Cortex of kidney (tissue), 1 donor: ENCODE results near the gene AFMID.
"Not testable (repeated sequence)": the region's sequence is repeated elsewhere in the genome, so short reads cannot be mapped to it uniquely, and the experiment has no call there.

Experiments used
- DNase-seq: peaks from one replicate; lab custom pipeline; 2025; lab: John Stamatoyannopoulos, UW

The AFMID gene

GRCh38 chr17:78238823-78239488 lies 51.8 kb downstream of the AFMID start:
- DNase-seq: no peak

GRCh38 chr17:78239489-78239931 lies 52.3 kb downstream of the AFMID start:
- DNase-seq: no peak

- no peak for DNase-seq
Measured at GRCh38 chr17:78240012-78240655, 53.0 kb downstream of the AFMID start.

- no peak for DNase-seq
Measured at GRCh38 chr17:78240839-78241238, 53.7 kb downstream of the AFMID start.

GRCh38 chr17:78241277-78242023 lies 54.3 kb downstream of the AFMID start:
- DNase-seq: no peak

GRCh38 chr17:78242024-78242742 lies 55.0 kb downstream of the AFMID start:
- DNase-seq: no peak

- no peak for DNase-seq
Measured at GRCh38 chr17:78247304-78247703, 60.1 kb downstream of the AFMID start.

- DNase-seq: no peak
Measured at GRCh38 chr17:78248051-78248914, 61.1 kb downstream of the AFMID start.

- no peak for DNase-seq
Measured at GRCh38 chr17:78249074-78249817, 62.1 kb downstream of the AFMID start.

- DNase-seq: no peak
Measured at GRCh38 chr17:78249818-78250806, 63.0 kb downstream of the AFMID start.

- DNase-seq: no peak
Measured at GRCh38 chr17:78250891-78251772, 64.0 kb downstream of the AFMID start.

GRCh38 chr17:78251773-78252103 lies 64.6 kb downstream of the AFMID start:
- DNase-seq: no peak

GRCh38 chr17:78252111-78252634 lies 65.0 kb downstream of the AFMID start:
- no peak for DNase-seq

- no peak for DNase-seq
Measured at GRCh38 chr17:78252701-78253635, 65.8 kb downstream of the AFMID start.

- DNase-seq: not testable (repeated sequence)
Measured at GRCh38 chr17:78253636-78253945, 66.4 kb downstream of the AFMID start.

GRCh38 chr17:78253946-78254672 lies 66.9 kb downstream of the AFMID start:
- peak; percentile 48 for DNase-seq
